Stimulated activated CD4-positive, alpha-beta T cell treated with anti-CD3 and anti-CD28 coated beads, Interleukin-1b, Interleukin-23, amount 100 ng/mL, for 24 hours (primary cell): Measurements from ENCODE around the gene ALKBH8.
"Not testable (repeated sequence)": the region's sequence is repeated elsewhere in the genome, so short reads cannot be mapped to it uniquely, and the experiment has no call there.

Experiments
- DNase-seq, 4 experiments: peaks; one replicate each; pipeline ENCODE4 v3.0.0-alpha.2; 2020; ENCODE audit warnings: low read depth in 4 of 4, low spot score in 1 of 4

The ALKBH8 gene

DNA sequence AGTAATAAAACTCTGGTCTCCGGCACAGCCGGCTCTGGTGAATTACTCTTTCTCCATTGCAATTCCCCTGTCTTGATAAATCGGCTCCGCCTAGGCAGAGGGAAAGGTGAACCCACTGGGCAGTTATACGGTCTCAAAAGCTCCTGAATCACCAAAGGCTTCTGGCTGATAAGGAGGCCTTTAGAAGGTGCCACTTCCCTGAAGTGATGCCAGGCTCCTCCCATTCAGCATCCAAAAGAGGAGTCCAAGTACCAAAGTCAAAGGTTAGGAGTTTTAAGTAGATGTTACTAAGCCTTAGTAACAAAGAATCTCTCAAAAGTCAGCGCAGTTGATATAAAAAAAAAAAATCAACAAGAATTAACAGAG, 11.8 kb upstream of the ALKBH8 start:
- DNase-seq, result no peak

DNA sequence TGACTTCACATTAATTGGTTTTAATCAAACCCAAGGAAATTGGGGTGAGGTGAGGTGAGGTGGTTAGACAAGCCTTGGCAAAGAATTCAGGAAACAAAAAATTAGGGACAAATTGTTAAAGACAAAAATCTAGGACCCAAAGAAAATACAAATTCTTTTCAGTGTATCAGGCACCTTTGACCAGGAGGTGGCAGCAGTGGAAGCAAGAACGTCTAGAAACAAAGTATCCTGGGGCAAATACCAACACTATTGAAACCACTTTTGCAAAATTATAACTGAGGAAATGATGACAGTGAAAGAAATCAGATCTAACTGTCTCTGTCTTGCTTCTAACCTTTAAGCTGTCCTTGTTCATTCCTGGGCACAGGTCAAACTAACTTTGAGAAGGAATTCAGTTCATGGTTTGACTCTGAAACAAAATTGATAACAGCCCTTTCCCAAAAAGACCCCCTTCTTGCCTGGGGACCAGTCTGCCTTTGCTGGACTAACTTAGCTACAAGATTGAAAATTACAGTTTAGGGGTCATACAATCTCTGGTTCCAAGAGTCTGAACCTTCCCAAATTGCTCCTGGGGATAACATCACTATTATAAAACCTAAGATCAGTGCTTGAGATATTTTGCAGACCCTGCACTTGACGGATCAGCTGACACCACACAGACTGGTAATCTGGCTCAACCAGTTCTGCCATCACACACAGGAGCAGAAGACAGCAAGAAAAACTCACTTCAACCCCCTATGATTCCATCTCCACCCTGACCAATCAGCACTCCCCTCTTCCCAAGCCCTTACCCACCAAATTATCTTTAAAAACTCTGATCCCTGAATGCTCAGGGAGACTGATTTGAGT, 11.2 kb upstream of the ALKBH8 start:
- peak in 2 of 4 experiments; percentile 32 to 35 for DNase-seq

DNA sequence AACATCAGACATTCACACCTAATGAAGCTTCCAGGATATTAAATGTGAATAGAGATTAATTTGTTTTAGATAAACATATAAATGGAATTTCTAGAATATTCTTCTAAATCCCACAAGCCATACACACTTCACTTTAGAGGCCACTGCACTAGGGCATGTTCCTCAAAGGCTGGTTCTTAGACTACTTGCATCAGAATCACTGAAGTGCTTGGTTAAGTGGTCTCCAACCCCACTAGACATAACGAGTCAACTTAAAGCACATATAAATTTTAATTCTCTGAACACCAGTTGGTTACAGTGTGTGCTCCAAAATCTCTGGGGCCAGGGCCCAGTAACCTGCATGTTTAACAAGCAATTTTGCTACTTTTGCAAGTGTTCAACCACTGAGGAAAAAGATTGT, 7.9 kb upstream of the ALKBH8 start:
- no peak for DNase-seq

DNA sequence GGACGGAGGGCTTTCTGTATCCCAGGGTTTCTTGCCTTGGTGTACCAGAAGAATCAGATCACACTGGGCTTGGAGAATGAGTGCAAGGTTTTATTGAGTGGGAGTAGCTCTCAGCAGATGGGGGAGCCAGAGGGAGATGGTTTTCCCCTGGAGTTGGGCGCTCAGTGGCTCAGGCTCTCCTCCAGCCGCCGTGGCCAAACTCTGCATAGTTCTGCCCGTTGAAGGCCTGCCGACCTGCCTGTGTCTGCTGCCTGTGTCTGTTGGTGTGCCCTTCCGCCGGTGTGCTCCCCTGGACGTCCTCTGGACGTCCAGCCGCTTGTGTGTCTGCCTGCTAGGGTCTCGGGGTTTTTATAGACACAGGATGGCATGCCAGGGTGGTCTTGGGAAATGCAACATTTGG, 4.5 kb upstream of the ALKBH8 start:
- DNase-seq, result no peak

DNA sequence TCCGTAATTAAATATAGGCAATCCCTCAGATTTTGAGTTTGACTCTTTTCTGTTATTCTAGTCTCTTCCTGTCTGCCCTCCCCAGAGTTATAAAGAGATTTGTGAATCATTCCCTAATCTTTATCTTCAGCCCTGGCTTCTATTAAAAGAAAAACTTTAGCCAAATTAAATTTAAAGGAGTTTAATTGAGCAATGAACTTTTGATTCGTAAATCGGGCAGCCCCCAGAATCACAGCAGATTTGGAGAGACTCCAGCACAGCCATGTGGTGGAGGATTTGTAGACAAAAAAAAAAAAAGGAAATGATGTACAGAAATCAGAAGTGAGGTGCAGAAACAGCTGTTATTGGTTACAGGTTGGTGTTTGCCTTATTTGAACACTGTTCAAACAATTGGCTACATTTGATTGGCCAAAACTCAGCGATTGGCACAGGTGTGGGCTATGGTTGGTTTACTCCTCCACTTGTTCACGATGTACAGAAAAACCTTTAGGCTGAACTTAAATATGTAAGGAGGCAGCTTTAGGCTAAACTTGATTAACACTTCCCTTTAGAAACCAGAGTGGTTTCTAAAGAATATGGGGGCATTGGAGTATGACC, 2.3 kb upstream of the ALKBH8 start:
- no peak for DNase-seq

DNA sequence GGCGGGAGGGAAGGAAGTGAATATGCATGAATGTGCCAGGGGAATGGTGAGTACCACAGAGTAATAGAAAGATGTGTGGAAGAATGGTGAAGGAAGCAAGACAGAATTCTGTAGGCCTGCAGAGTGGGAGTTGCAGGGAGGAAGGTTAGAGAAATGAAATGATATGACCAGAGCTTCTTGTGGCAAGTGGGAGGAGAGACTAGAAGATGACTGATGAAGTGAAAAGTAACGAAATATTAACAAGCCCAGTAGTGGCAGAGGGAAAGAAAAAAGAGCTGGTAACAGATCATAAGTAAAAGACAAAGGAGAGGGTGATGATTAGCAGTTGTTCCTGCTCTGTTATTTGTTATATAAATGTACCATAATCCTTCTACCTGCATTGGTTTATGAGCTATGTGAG, 1.0 kb upstream of the ALKBH8 start:
- no peak for DNase-seq

DNA sequence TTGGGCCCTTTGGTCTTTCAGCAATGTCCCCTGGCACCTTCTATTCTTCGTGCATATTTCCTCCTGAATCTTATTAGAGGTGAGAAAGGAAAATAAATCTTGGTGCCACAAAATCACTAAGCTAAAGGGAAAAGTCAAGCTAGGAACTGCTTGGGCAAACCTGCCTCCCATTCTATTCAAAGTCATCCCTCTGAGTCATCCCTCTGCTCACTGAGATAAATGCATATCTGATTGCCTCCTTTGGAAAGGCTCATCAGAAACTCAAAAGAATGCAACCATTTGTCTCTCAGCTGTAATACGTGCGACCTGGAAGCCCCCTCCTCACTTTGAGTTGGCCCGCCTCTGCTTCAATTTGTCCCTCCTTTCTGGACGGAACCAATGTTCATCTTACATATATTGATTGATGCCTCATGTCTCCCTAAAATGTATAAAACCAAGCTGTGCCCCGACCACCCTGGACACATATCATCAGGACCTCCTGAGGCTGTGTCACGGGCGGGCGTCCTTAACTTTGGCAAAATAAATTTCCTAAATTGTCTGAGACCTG, 493 bp upstream of the ALKBH8 start:
- not testable (repeated sequence) for DNase-seq

DNA sequence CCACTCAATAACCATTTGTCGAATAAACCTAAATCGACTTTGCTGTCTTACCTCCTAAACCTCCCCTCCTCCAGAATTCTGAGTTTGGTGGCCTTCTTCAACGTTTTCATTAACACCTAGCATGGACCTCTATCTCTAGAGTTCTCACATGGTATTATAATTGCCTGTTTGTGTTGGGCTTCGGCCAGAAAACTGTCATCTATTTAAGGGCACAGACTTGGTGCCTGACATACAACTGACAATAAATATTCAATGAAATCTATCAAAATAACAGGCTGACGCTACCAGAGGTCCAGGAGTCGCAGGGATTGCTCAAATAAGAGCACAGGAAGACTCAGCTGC, 687 bp downstream of the ALKBH8 start:
- no peak for DNase-seq

DNA sequence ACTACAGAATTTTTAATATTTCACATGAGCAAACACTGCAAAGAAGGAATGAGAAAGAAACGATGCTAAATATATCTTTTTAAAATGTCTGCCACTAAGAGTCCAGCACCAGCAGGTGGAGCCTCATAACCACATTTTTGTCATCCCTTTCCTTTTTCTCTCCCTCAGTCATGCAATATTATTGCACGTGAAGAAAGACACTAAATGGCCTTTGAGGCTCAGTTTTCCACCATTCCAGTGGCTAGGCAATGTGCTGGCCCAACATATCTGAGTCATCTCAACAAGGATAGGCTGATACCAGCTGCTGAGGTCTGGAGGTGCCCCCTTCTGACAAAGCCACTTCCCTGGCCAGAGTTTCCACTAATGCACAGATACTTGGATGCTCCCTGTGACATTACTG, 1.8 kb downstream of the ALKBH8 start:
- DNase-seq, result no peak

DNA sequence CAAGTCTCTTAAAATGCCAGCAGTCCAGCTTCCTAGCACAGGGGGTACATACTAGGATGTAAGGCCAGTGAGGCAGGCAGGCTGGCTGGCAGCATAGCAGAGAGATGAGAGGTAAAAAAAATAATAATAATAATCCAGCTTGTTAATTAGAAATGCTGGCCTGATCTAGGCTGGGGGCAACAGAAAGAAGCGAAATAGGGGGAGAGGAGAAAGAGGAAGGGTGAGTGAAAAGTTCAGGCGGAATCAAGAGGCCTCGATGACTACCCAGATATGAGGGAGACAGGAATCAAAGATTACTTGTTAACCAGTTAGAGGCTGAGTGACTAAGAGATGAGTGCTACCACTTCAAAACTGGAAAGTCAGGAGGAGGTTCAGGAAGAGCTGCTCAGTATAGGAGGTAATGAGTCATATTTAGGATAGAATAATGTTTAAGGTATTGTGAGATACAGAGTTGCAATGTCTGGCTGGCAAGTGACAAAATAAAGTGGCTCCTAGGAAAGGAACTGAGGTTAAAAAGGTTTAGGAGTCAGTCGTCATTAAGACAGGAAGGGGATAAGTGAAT, 2.8 kb downstream of the ALKBH8 start:
- no peak for DNase-seq

DNA sequence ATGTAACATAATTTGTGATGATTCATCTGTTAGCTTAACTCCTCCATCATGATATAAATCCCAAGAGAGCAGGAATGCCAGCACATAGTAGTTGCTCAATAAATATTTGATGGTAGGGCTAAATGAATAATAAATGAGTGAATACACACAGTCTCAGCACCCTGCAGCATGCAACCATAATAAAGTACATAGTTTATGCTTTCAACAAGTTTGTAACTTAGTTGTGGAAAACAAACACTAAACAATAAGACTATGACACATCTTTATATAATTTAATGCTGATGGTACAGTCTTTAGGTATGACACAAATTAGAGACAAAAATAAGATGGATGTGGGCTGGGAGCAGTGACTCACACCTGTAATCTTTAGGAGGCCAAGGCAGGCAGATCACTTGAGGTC, 3.8 kb downstream of the ALKBH8 start:
- no peak for DNase-seq

DNA sequence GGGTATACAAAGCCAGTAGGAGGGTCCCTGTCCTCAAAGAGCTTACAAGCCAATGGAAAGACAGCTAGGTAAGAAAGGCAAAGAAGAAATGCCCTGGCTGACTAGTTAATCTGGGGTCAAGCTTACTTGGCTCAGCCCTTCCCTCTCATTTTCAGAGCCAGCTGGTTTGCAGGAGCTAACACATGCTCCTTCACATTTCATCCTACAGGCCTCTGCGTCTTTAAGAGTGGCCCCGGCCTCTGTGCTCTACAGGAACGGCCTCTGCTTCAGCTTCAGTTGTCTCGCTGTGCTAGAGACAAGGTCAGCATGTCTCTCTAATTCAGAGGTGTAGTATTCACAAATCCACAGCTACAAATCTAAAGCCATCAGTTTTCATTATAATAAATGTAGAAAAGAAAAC, 15.2 kb downstream of the ALKBH8 start:
- no peak for DNase-seq

DNA sequence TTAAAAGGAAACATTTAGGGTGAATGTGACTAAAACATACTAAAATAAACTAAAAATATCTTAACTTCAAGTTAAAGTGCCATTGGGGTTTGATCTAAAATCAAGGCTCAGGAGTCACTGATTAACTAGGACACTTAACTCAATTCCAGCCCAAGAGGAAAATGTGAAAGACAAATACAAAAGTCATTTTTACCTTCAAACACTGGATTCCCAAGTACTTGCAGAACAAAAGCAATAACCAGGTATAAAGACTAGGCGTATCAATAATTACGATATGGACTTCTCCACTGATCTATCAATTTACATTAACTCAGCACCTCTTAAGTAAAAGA, 15.6 kb downstream of the ALKBH8 start:
- DNase-seq, result no peak

DNA sequence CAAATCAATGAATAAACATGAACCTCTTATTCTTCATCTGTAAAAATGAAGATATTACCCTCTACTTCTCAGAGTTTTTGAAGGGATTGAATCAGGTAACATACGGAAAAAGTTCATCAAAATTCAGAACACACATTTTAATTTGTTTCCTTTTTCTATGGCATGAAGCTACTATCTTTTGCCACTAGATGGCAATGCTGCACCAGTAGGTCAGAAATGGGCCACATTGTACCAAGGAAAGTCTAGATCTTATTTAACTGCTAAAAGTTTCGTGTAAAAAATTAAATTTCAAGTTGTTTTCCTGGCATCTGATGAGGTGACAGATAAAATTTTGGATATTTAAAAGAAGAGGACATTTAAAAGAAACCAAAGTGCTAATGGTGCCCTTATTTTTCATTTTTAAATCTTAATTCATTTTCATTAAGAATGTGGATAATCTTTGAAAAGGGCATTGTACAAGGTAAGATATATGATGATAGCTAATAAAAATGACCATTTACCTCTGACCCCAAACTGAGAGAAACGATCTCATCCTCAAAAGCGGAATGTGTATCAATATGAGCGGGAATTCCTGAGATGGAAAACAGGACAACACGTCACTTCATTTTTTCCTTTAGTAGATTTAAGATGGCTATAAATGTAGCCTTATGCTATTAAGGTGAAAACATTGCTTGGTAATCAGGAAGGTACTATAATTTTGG, 16.1 kb downstream of the ALKBH8 start:
- DNase-seq, result no peak

DNA sequence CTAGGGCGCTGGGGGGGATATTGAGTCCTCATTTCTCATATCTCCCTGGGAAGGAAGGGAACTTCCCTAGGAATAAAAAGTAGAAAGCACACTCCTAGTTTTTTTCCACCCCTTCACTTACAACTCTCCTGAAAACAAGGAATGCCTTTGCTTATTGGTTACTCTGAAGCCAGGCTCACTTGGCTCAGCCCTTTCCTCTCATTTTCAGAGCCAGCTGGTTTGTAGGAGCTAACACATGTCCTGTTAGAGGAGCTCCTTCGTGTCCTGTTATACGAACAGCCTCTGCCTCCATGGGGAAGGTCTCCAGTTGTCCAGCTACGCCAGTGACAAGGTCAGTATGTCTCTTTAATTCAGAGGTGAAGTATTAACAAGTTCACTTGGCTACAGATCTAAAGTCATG, 17.6 kb downstream of the ALKBH8 start:
- no peak for DNase-seq

DNA sequence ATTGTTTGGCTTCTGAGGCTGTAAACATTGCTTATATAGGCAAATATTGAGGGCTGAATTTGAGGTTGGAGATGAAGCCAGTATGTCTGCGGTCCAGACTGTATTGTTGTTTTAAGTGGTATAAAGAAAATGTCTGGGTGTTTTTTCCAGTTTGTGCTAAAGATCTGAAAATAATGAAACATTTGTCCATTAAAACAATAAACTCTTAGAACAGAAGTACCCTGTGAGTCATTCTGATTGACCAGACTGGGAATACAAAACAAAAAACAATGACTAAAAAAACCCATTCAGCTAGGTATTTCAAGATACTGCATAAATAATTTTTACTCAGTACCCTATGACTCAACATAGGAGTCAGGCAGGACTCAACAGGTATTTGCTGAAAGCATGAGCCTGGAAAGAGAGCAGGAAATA, 20.4 kb downstream of the ALKBH8 start:
- no peak for DNase-seq

DNA sequence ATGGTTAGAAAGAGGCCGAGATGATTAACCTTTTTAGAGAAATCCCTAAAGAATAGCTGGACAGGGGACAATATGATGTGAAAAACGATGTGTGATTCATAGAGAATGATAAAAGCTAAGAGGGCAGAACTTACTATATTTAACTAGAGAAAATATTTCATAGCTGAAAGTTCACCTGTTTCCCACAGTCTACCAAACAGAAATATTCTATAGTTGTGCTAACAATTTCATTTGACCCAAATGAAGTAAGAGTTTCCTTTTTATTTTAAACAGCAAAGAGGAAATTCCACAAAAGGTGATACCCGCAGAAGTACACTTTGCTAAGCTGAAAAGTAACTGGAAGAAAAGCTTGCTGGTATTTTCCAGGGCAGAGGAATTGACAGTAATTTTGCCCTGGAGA, 26.7 kb downstream of the ALKBH8 start:
- DNase-seq, result no peak

DNA sequence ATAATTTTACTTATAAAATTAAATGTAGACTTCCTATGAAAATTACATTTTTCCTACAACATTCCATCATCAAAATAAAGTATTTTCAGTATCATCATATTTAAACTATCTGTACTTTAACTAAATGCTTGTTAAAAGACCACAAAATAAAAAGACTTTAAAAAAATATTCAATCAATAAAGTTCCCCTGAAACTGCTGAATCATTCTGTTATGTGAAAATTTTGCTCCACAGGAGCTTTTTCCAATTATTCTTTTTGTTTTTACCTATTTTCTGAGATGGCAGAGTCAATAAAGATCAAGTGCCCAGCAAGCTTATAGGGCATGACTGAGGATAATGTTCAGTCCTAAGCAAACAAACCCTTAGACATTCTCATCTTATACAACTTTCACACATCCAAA, 27.3 kb downstream of the ALKBH8 start:
- no peak for DNase-seq

DNA sequence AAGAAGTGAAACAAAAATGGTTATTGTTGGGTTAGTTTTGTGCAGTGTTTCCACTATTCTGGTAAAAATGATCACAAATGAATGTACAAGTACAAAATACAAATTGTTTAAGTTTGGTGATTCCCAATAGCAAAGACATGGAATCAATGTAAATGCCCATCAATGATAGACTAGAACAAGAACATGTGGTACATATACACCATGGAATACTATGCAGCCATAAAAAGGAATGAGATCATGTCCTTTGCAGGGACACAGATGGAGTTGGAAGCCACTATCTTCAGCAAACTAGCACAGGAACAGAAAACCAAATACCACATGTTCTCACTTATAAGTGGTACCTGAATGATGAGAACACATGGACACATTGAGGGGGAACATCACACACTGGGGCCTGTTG, 28.4 kb downstream of the ALKBH8 start:
- not testable (repeated sequence) for DNase-seq

DNA sequence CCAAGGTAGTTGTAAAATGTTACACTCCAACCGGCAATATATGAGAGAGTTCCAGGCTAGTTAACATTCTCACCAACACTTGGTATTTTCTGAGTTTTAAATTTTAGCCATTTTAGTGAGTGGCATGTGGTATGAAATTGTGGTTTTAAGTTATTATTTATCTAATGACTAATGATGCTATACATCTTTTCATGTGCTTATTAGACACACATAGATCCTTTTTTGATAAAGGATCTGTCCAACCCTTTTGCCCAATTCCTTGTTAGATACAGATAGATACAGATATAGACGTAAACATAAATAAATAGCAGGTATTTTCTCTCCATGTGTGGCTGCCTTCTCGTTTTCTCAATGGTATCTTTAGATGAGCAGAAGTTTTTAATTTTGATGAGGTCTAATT, 39.3 kb downstream of the ALKBH8 start:
- no peak for DNase-seq

DNA sequence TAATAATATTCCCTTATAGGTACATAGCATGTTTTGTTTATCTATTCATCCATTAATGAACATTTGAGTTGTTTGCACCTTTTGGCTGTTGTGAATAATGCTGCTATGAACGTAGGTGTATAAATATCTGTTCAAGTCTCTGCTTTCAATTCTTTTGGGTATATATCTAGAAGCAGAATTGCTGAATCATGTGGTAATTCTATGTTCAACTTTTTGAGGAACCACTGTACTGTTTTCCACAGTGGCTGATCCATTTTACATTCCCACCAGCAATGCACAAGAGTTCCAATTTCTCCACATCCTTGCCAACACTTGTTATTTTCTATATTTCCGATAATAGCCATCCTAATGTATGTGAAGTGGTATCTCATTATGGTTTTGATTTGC, 56.7 kb downstream of the ALKBH8 start:
- DNase-seq, result no peak

DNA sequence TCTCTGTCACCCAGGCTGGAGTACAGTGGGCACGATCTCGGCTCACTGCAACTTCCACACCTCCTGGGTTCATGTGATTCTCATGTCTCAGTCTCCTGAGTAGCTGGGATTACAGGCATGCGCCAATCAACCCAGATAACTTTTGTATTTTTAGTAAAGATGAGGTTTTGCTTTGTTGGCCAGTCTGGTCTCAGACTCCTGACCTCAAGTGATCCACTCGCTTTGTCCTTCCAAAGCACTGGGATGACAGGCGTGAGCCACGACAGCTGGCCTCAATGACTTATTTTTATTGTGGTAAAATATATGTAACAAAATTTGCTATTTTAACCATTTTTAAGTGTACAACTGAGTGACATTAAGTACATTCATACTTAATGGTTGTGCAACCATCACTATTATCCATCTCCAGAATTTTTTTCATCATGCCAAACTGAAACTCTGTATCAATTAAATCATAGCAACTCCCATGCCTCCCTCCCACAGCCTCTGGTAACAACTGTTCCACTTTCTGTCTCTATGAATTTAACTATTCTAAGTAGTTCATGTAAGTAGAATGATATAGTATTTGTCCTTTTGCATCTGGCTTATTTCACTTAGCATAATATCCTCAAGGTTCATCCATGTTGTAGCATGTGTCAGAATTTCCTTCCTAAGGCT, 57.2 kb downstream of the ALKBH8 start:
- DNase-seq, result no peak
